NCI-H748 treated with DMSO at 0.1 percent for 48 hours (cell line): ENCODE data around the gene GJC2.
"Not testable (repeated sequence)": the region's sequence is repeated elsewhere in the genome, so short reads cannot be mapped to it uniquely, and the experiment has no call there.

Source experiments
- DNase-seq: peaks from one replicate; lab custom pipeline; 2025; lab: John Stamatoyannopoulos, UW

GJC2 gene

DNA sequence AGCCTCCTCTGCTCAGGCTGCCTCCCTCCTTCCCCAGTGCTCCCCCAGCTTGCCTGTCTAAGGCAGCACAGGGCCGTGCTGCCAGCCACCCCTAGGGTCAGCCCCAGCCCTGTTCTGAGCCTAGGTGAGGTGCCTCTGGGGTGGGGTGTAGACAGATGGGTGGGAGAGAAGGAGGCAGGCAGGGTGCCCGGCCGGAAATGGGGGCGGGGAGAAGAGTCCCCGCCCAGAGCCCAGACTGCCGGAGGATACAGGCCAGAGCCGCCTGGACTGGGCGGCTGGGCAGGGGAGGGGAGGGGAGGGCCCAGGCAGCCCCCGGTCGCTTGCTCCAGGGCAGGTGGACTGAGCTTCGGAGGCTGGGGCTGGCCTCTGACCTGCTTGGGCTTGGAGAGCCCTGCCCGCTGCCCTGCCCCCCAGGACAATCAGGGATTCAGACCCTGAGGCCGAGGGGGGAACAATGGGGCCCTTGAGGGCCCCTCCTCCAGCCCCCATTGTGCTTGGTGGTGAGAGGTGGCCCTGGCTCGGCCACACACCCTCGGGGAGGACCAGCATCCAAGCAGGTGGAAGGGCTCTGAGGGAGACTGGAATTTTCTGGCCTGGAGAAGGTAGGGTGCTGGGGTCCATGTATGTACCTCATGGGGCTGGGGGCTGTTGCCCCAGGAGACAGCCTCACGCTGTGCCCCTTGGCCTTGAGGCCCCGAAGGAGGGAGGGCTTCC, at the start of gene GJC2:
Gene GJC2 (plus strand): TSS at position 525 of the 714 bp plus-strand sequence. CDS start 7,829 bp downstream, outside the sequence.
- no peak for DNase-seq

DNA sequence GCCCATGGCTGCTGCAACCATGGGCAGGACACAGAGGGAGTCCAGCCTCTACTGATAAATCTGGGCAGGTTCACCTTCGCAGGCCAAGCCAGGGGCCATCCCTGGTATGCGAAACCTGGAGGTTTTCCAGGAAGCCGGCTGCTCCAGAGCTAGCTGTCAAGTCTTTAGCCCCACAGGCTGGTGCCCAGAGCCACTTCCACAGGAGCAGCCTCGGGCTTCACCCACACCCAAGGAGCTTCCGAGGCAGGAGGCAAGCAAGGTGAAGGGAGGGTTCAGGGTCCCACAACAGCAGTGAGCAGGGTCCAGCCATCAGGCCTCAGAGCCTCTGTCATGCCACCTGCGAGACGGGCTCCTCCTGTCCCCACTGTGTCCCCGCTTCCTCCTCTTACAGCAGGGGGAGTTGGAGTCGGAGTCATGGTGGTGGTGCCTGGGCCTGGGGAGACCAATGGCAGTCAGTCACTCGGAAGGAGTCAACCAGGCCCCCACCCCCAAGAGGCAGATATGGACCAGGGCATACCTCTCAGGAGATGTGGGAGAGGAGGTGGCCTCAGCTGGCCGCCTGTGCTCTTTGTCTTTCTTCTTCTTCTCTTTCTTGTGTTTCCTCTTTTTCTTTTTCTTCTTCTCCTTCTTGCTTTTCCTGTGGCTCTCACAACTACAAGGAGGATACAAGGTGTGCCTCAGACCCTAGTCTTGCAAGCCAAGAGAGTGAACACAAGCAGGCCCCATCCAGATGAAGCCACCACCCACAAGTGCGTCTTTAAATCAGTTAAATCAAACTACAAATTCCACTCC, 48.7 kb upstream of the GJC2 start:
- DNase-seq = no peak

- no peak for DNase-seq
Observed at GRCh38 chr1:228101614-228101993, 48.1 kb upstream of the GJC2 start.

DNA sequence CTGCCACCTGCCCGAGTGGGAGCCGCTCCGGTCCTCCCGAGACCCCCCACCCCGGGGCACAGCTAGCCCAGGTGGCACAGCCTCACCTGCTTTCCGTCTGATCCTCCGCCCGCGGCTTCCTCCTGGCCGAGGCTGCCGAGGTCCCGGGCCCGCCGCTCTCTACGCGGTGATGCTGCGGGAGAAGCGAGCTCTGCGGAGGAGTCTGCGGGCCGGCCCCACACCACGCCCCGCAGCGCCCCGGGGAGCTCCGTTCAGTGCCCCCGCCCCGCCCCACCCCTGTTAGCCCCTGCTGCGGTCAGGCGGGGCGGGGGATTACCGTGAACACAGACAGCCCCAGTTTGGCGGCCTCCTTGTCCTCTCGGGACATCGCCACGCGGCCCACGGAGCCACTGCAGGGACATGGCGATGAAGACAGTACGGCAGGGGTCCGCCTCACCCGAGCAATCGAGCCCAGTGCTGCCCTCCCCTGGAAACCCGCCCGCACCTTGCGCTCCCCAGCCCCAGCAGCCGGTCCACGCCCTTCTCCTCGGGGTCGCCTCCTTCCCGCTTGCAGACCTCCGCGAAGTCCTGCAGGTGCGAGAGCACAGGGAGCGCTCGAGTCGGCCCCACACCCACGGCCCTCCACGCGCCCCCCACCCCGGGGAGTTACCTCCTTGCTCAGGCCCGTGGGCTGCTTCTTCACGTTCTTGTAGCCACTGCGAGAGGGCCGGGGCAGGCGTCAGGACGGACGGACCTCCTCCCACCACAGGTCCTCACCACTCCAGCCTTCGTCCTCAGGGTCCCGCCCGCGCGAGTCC, 47.5 kb upstream of the GJC2 start:
- DNase-seq = no peak

- DNase-seq = peak; percentile 60
Observed at GRCh38 chr1:228102791-228103620, 46.7 kb upstream of the GJC2 start, which contains the start of gene C1orf35. Gene C1orf35 (minus strand): TSS chr1:228103325. CDS start chr1:228103227, 98 bp downstream.

- DNase-seq = no peak
Observed at GRCh38 chr1:228104526-228105269, 45.0 kb upstream of the GJC2 start.

DNA sequence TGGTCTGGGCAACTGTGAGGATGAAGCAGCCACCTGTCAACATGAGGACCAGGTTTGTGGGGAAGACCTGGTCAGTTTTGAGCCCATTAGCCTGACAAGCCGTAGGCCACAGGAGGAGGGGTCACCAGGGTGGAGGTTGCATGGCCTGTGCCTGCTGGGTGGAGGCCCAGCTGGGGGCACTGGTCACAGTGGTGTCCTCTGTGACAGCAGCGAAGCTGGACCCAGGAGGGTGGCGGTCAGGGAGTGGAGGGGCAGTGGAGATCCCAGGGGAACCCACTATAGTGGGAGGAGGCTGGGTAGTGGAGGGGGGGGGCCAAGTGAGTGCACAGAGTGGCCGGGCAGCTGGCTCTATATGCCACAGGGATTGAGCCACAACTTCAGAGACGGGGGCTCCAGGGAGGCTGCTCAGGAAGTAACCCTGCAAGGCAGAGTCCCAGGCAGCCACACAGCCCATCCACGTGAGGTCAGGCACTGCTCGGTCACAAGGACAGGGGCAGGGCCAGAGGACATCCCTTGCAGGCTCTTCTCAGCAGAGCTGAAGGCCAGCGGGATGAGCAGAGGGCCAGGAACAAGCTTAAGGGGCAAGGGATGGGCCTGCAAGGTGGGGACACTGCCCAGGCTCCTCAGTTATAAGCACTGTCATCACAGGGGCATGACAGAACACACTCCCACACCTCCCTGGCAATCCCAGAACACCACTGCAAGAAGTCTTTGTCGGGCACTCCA, 44.3 kb upstream of the GJC2 start:
- DNase-seq = no peak

DNA sequence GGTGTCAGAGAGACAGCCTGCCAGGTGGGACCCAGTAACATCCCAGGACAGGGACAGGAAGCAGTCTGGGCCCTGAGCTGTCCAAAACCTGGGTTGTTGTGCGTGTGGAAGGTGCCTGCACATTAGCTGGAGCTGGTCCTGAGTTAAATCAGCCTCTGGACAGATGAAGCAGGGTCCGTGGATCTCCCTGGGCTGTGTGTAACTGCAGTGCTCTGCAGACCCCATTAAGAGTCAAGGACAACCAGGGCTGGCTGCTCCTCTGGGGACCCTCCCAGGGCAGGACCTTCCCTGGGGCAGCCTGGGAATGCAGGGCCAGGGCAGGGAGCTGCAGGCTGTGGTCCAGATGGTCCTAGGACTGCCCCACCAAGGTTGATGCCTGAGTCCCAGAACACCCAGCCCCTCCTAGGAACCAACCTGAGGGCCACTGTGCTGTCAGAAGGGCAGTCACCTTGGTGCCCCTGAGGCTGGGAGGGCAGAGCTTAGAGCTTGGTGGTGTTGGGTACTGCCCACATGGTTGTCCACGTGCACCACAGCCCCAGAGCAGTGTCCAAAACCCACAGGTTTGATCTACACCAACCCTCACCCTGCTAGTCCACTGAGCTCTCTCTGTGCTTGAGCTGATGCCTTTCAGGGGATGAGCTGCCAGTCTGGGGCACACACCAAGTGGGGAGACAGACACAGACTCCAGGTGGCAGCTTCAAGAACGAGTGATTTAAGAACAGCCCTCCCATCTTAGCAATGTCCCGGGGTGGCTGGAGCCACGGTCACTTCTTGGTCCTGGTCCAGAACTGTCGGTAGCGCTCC, 43.5 kb upstream of the GJC2 start:
- no peak for DNase-seq

DNA sequence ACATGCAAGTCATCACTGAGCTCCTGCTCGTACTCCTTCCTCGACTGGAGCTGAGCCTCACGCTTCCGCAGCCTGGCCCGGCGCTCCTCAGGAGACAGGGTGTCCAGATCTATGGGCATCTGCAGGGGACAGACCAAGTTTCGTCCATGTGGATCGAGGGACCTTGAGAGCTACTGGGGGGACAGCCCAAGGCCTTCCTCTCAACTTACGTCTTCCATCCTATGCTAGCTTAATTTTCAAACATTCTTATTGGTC, 43.0 kb upstream of the GJC2 start:
- no peak for DNase-seq

DNA sequence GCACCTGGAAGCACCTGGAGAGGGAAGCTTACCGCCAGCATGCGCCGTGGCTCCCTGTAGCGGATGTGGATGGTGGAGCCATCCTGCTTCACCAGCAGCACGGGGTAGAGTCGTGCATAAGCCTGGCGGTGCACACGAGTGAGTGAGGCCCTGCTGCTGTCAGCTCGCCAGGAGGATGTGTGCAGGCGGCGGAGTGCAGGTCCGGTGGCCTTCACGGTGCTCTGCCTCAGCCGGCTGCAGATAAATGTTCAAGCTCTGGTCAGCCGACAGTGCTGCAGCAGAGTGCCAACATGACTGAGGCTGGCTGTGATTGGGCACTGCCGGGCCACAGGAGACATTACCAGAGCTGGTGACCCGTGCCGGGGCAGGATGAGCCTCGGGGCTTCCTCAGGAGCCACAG, 42.1 kb upstream of the GJC2 start:
- no peak for DNase-seq

GRCh38 chr1:228108055-228108690, 41.6 kb upstream of the GJC2 start:
- DNase-seq = no peak

GRCh38 chr1:228108742-228109072, 41.0 kb upstream of the GJC2 start:
- DNase-seq = no peak

DNA sequence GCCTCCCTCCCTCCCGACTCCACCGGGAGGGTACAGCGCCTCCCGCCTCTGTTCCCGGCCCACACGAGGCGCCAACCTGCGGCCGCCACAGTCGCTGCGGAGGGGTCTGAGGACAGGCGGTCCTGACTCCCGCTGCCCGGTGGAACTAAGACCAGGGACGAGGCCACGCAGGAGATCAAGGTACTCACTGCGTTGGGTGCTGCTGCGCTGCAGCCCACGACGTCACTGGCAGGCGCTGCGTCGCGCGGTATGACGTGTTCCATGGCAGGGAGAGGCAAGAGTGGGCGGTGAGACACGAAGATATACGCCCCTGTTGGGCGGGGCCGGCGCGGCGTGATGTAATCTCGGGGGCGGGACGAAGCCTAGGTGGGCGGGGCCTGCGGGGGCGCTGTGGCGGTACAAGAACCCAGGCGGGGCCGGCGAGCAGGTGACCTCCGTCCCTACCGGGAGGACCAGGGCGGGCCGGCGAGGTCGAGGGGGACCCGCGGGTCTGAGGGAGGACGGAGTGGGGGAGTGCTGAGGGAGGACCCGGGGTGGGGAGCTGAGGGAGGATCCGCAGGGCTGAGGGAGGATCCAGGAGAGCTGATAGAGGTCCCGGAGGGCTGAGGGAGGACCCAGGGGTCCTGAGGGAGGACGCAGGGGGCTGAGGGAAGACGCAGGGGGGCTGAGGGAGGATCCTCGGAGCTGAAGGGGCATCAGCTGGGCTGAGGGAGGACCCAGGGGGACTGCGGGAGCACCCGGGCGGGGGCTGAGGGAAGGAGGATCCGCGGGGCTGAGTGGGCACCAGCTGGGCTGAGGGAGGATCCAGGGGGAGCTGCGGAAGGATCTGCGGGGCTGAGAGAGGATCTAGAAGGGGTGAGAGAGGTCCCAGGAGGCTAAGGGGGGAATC, 40.4 kb upstream of the GJC2 start, which contains the start of gene MRPL55:
Gene MRPL55 (minus strand): TSS at position 227 of the 889 bp plus-strand sequence. CDS start 1,039 bp downstream, outside the sequence.
- DNase-seq = peak; percentile 75

DNA sequence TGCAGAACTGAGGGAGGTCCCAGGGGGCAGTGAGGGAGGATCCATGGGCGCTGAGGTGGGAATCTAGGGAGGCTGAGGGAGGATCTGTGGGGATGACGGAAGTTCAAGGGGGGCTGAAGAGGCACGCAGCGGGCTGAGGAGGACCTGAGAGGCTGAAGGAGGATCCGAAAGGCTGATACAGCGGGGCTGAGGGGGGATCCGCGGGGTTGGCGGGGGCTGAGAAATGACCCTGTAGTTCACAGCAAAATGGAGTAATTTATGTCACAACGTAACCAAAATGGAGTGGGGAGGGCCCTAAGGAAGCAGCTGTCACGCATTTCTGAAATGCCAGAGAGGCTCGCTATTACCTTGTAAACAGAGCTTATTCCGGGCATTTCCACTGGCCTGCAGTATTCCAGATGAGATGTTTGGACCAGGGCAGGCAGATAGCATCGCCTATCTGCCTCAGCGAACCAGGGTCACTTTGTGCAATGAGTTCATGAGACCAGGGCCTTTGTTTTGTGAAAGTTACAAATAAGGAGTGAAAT, 39.7 kb upstream of the GJC2 start:
- DNase-seq = no peak

- no peak for DNase-seq
Observed at GRCh38 chr1:228110556-228110955, 39.2 kb upstream of the GJC2 start.

GRCh38 chr1:228111315-228111714, 38.4 kb upstream of the GJC2 start:
- DNase-seq = not testable (repeated sequence)

DNA sequence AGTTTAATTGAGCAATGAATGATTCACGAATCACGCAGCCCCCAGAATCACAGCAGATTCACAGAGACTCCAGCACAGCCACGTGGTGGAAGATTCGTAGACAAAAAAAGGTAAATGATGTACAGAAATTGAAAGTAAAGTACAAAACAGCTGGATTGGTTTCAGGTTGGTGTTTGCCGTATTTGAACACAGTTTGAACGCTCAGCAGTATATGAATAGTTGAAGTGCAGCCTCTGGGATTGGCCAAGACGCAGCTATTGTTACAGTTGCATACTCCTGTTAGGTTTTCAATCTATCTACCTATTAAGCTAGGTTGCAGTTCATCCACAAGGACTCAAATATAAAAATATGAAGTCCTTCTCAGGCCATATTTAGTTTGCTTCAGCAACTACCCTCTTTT, 37.6 kb upstream of the GJC2 start:
- DNase-seq = no peak

DNA sequence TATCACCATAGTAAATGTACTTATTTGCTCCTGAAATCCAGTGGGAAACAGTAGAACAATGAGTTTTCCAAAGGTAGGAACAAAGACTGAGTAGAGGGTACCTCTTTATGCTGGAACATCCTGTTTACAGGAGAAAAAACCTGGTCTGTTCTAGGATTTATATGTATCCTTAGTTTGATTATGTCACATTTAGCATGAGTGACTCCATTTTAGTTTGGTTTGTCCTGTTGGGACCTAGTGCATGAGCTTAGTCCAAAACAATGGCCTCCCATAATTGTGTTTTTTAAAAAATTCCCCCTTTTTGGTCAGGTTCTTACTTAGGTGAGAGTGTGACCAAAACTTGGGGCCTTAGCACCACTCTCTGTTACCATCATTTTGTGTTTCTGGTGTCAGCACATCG, 37.1 kb upstream of the GJC2 start:
- DNase-seq = no peak
